ENCODE measurements around the gene HMGCLL1. TPM values are rescaled to one million over a fixed set of nuclear protein-coding genes. Genes with fewer than 3 reads are reported as not detected.

HMGCLL1 gene
- total and polyA plus RNA-seq, 2 donors (not counting 3 experiments of a cell fraction or from before 2014, with no cell fraction given): not detected

GRCh38 chr6:55541024-55541423 lies 38.0 kb downstream of the HMGCLL1 start:
- dilution Hi-C loops (cut with MboI; ENCODE audit: extremely low pct_ligation_motif_present, low sequenced_read_pairs): no loop called here
- H3K79me2 ChIP-seq (ENCODE audit: control insufficient read depth, insufficient read depth, low read length): no peaks in the 10 kb centered on the region
- no peaks in the 10 kb centered on the region for H3K27me3 ChIP-seq (ENCODE audit: control insufficient read depth in 2 of 2, insufficient read depth in 2 of 2, low read length in 2 of 2)
- H2AFZ ChIP-seq (ENCODE audit: low read depth, low read length): no peak overlapping the region
- no peak overlapping the region for H3K9ac ChIP-seq (replicated peaks; ENCODE audit: extremely low read depth, insufficient read depth, low read length)
- intact Hi-C loops (cut with micrococcal nuclease): no loop called here
- ChIA-PET POLR2A (no interaction called here), CTCF (no interaction called here)
- no peaks in the 10 kb centered on the region for H3K9me1 ChIP-seq (replicated peaks; ENCODE audit: control insufficient read depth, extremely low read depth, insufficient read depth, low read length)
- no peaks in the 10 kb centered on the region for H3K4me1 ChIP-seq (ENCODE audit: control insufficient read depth, extremely low read depth, insufficient read depth, low read length)
- no peaks in the 10 kb centered on the region for H3K9me3 ChIP-seq (replicated peaks; ENCODE audit: control insufficient read depth, insufficient read depth, low read length)
- no peaks in the 10 kb centered on the region for H4K20me1 ChIP-seq (replicated peaks; ENCODE audit: control insufficient read depth, extremely low read depth, insufficient read depth, low read length)
- no peak overlapping the region for H3K4me3 ChIP-seq (replicated peaks in 1 of 3; ENCODE audit: insufficient read depth in 1 of 3, low read depth in 1 of 3, low read length in 3 of 3)
- FAIRE-seq (no peak), DNase-seq (ENCODE audit: low read depth, low spot score) (no peak)
- no TSS peak for BruUV-seq (replicated peaks)
- no peaks in the 10 kb centered on the region for H3K36me3 ChIP-seq (ENCODE audit: control insufficient read depth in 2 of 2, extremely low read depth in 1 of 2, insufficient read depth in 2 of 2, low read length in 2 of 2)
- H3K4me2 ChIP-seq (ENCODE audit: insufficient read depth, low read length): no peak overlapping the region
- TF ChIP-seq POLR2A (IDR thresholded peaks at IDR 0.05; ENCODE audit: low read depth, low read length) (no peak), CTCF (IDR thresholded peaks at IDR 0.05; ENCODE audit: extremely low read depth in 1 of 2, insufficient read depth in 1 of 2, low read depth in 1 of 2, low read length in 2 of 2) (no peak), JUN (IDR thresholded peaks at IDR 0.05; ENCODE audit: borderline replicate concordance, insufficient read depth, insufficient read length, low read depth) (no peak), MYC (IDR thresholded peaks at IDR 0.05; ENCODE audit: low read depth, low read length) (no peak), FOS (IDR thresholded peaks at IDR 0.05; ENCODE audit: borderline replicate concordance, insufficient read depth, low read length) (no peak), MAX (IDR thresholded peaks at IDR 0.05; ENCODE audit: insufficient read depth, insufficient read length) (no peak), POLR2AphosphoS5 (IDR thresholded peaks at IDR 0.05; ENCODE audit: insufficient read depth, low read depth, low read length) (no peak), EZH2 (IDR thresholded peaks at IDR 0.05; ENCODE audit: borderline replicate concordance, low read depth, low read length, severe bottlenecking) (no peak), GATA2 (IDR thresholded peaks at IDR 0.05; ENCODE audit: insufficient read depth, insufficient read length, low read depth, low read length) (no peak)
- no peak overlapping the region for H3K27ac ChIP-seq (ENCODE audit: insufficient read depth, low read depth, low read length)
